ENCODE measurements around the gene IRF5. TPM values are rescaled to one million over a fixed set of nuclear protein-coding genes. Genes with fewer than 3 reads are reported as not detected.
A peak's percentile ranks its signal among the peaks of the same experiment; 100 is the strongest.

IRF5 gene
- total RNA-seq, 1 experiment from 2014 or later, result 16.5 TPM

- RAD21 ChIA-PET (ENCODE audit: low non-redundant PET in 1 of 2, low total read pairs in 2 of 2, uncharacterized antibody in 2 of 2, unreplicated experiment in 2 of 2), result no interaction called here
- peak overlapping the region; percentile 59 for H3K27ac ChIP-seq (ENCODE audit: low read depth, low read length)
- intact Hi-C loops (cut with micrococcal nuclease), result no loop called here
- CTCF ChIA-PET, result no interaction called here
- no peaks in the 10 kb centered on the region for H3K79me2 ChIP-seq (ENCODE audit: insufficient read depth, low read length)
- H3K4me1 ChIP-seq (ENCODE audit: control insufficient read depth in 1 of 2, insufficient read depth in 2 of 2, low read length in 2 of 2), result peaks cover 33 to 70% of the 10 kb centered on the region in 2 experiments
- H3K4me2 ChIP-seq (ENCODE audit: low read length), result peak overlapping the region; percentile 80
- H3K9me3 ChIP-seq (ENCODE audit: control insufficient read depth in 1 of 2, insufficient read depth in 1 of 2, low read depth in 1 of 2, low read length in 2 of 2), result no peaks in the 10 kb centered on the region
- POLR2A ChIA-PET, result interaction anchor here (1.4 kb wide), 1 partner anchor 29 kb away, joined by 6 read pairs; no protein-coding TSS in a partner anchor
- no peaks in the 10 kb centered on the region for H3K27me3 ChIP-seq (ENCODE audit: insufficient read depth, low read length)
- H2AFZ ChIP-seq (ENCODE audit: low read depth, low read length, poor library complexity, severe bottlenecking), result peak overlapping the region; percentile 45
- no peaks in the 10 kb centered on the region for H3K9me2 ChIP-seq (ENCODE audit: insufficient read depth)
- peak overlapping the region; percentile 53 for H3K9ac ChIP-seq (ENCODE audit: low read length)
- peak; percentile 19 for TF ChIP-seq ZBTB33 (IDR thresholded peaks at IDR 0.05; ENCODE audit: extremely low read depth, insufficient replicate concordance, low read length)
- peak; percentile 63 for TF ChIP-seq POLR2AphosphoS5 (IDR thresholded peaks at IDR 0.05; ENCODE audit: low read depth, low read length)
- no peak for TF ChIP-seq YY1 (IDR thresholded peaks at IDR 0.05; ENCODE audit: extremely low read depth, insufficient replicate concordance, low read depth, low read length)
- no peak for TF ChIP-seq CTCF (IDR thresholded peaks at IDR 0.05 in 2 of 3, conservative IDR thresholded peaks at IDR 0.05 in 1 of 3; ENCODE audit: borderline replicate concordance in 1 of 3, insufficient read depth in 1 of 3, low read depth in 2 of 3, low read length in 2 of 3)
- no peak for TF ChIP-seq SP1 (IDR thresholded peaks at IDR 0.05; ENCODE audit: low read depth)
- TF ChIP-seq ELF1 (IDR thresholded peaks at IDR 0.05; ENCODE audit: borderline replicate concordance, low read depth), result no peak
- no peaks in the 10 kb centered on the region for H4K20me1 ChIP-seq (ENCODE audit: insufficient read depth)
- H3K4me3 ChIP-seq (replicated peaks in 1 of 2; ENCODE audit: low read depth in 1 of 2, low read length in 2 of 2), result peak overlapping the region in 1 of 2 experiments; percentile 47; a peak in 2 of 4 replicates
- ATAC-seq, result peak; percentile 54
- peak; percentile 48 for DNase-seq (ENCODE audit: low read depth, low spot score)
- BruUV-seq (replicated peaks), result no TSS peak
- H3K36me3 ChIP-seq (ENCODE audit: control insufficient read depth in 1 of 2, insufficient read depth in 2 of 2, low read length in 2 of 2), result no peaks in the 10 kb centered on the region
Observed at GRCh38 chr7:128893251-128894100, 44.3 kb upstream of the IRF5 start.

Measured in HCT116 (cell line).